IMR-90 (cell line): Measurements from ENCODE around the gene GPC5. TPM values are rescaled to one million over a fixed set of nuclear protein-coding genes. Genes with fewer than 3 reads are reported as not detected.

Experiments used
- ATAC-seq: fragments of 200-7000 bp; cut with Tn5 transposase; 2 replicates; pipeline ENCODE4 v1.9.1; 2020; ENCODE audit warnings: low read depth, mild to moderate bottlenecking, moderate library complexity
- BruUV-seq: library from RNA; stranded (reverse); fragments of 400-500 nt; replicated peaks from 2 replicates; lab custom pipeline; 2021; lab: Mats Ljungman, UMichigan
- CTCF ChIA-PET: fragments of 300-600 bp; formaldehyde crosslinking; extraction: SDS; loops from one replicate; lab custom pipeline; 2021; ENCODE audit warnings: antibody characterized with exemption; lab: Yijun Ruan, JAX
- POLR2A ChIA-PET: fragments of 300-600 bp; sonication (Branson Sonifier 250); formaldehyde crosslinking; loops from one replicate; lab custom pipeline; 2022; ENCODE audit warnings: antibody characterized with exemption; ENCODE audit not compliant: unreplicated experiment; lab: Charles Lee
- DNase-seq: peaks from one replicate; pipeline ENCODE4 v3.0.0; 2013
- H2AFZ ChIP-seq: replicated peaks from 2 replicates; pipeline ENCODE3; 2013; ENCODE audit warnings: low read length, mild to moderate bottlenecking; ENCODE audit not compliant: poor library complexity
- H2AK5ac ChIP-seq: 2 replicates; pipeline ENCODE4 v1.6.1; 2013; ENCODE audit warnings: low read depth, low read length, inconsistent platforms
- H2AK9ac ChIP-seq: replicated peaks from 2 replicates; pipeline ENCODE3; 2013; ENCODE audit warnings: mild to moderate bottlenecking, low read depth, low read length, moderate library complexity; ENCODE audit not compliant: poor library complexity
- H2BK120ac ChIP-seq: 2 replicates; pipeline ENCODE4 v1.6.1; 2013; ENCODE audit warnings: low read depth, low read length, inconsistent platforms
- H2BK15ac ChIP-seq: 3 replicates; pipeline ENCODE4 v1.6.1; 2013; ENCODE audit warnings: low read depth, low read length, inconsistent platforms
- H2BK20ac ChIP-seq: 2 replicates; pipeline ENCODE4 v1.6.1; 2013; ENCODE audit warnings: low read depth, mild to moderate bottlenecking, inconsistent platforms, low read length, moderate library complexity
- H2BK5ac ChIP-seq: 2 replicates; pipeline ENCODE4 v1.6.1; 2013; ENCODE audit warnings: mild to moderate bottlenecking, low read depth, low read length, inconsistent platforms; ENCODE audit not compliant: poor library complexity, severe bottlenecking
- H3K14ac ChIP-seq: replicated peaks from 2 replicates; pipeline ENCODE4 v1.6.1; 2013; ENCODE audit warnings: low read depth, low read length, inconsistent platforms
- H3K18ac ChIP-seq: 2 replicates; pipeline ENCODE4 v1.6.1; 2013; ENCODE audit warnings: low read depth, low read length, control low read depth
- H3K23ac ChIP-seq: 2 replicates; pipeline ENCODE4 v1.6.1; 2013; ENCODE audit warnings: low read depth, low read length, inconsistent platforms
- H3K27ac ChIP-seq: 2 replicates; pipeline ENCODE4 v1.5.1; 2013; ENCODE audit warnings: mild to moderate bottlenecking, control low read depth, low read length; ENCODE audit not compliant: insufficient read depth
- H3K27me3 ChIP-seq: 2 replicates; pipeline ENCODE4 v1.6.1; 2013; ENCODE audit warnings: low read length; ENCODE audit not compliant: control insufficient read depth, insufficient read depth
- H3K36me3 ChIP-seq: 2 replicates; pipeline ENCODE4 v1.6.1; 2013; ENCODE audit warnings: low read length, mixed read lengths; ENCODE audit not compliant: control insufficient read depth, insufficient read depth
- H3K4ac ChIP-seq: 2 replicates; pipeline ENCODE4 v1.6.1; 2013; ENCODE audit warnings: low read depth, low read length, inconsistent platforms
- H3K4me1 ChIP-seq: 2 replicates; pipeline ENCODE4 v1.6.1; 2013; ENCODE audit warnings: low read length, mixed read lengths; ENCODE audit not compliant: control insufficient read depth, insufficient read depth
- H3K4me2 ChIP-seq: 2 replicates; pipeline ENCODE4 v1.6.1; 2013; ENCODE audit warnings: low read depth, mild to moderate bottlenecking, control low read depth, low read length, moderate library complexity
- H3K4me3 ChIP-seq: 2 replicates; pipeline ENCODE4 v1.5.1; 2013; ENCODE audit warnings: low read depth, mild to moderate bottlenecking, control low read depth, low read length, moderate library complexity; ENCODE audit not compliant: insufficient read depth
- H3K56ac ChIP-seq: 2 replicates; pipeline ENCODE4 v1.6.1; 2013; ENCODE audit warnings: low read length, inconsistent platforms; ENCODE audit not compliant: insufficient read depth; ENCODE audit errors: extremely low read depth
- H3K79me1 ChIP-seq, 2 experiments: 2 replicates each; pipeline ENCODE4 v1.6.1; 2013; ENCODE audit warnings: low read length in 2 of 2, inconsistent platforms in 1 of 2, low read depth in 1 of 2
- H3K9ac ChIP-seq: 2 replicates; pipeline ENCODE4 v1.6.1; 2013; ENCODE audit warnings: low read depth, low read length, control low read depth
- H3K9me1 ChIP-seq: 2 replicates; pipeline ENCODE4 v1.6.1; 2013; ENCODE audit warnings: low read length, inconsistent platforms; ENCODE audit not compliant: insufficient read depth
- H3K9me3 ChIP-seq: 2 replicates; pipeline ENCODE4 v1.6.1; 2013; ENCODE audit warnings: low read length; ENCODE audit not compliant: control insufficient read depth, insufficient read depth
- H4K20me1 ChIP-seq: 2 replicates; pipeline ENCODE4 v1.6.1; 2013; ENCODE audit warnings: low read length, inconsistent platforms; ENCODE audit not compliant: insufficient read depth
- H4K5ac ChIP-seq: 2 replicates; pipeline ENCODE4 v1.6.1; 2013; ENCODE audit warnings: mild to moderate bottlenecking, low read depth, low read length, control low read depth
- H4K8ac ChIP-seq, 2 experiments: 2 replicates each; pipeline ENCODE4 v1.6.1; 2013; ENCODE audit warnings: low read depth in 2 of 2, low read length in 2 of 2, control low read depth in 1 of 2, inconsistent platforms in 1 of 2
- H4K91ac ChIP-seq: 2 replicates; pipeline ENCODE4 v1.6.1; 2013; ENCODE audit warnings: low read depth, low read length, inconsistent platforms; ENCODE audit not compliant: insufficient read depth
- CHD1 ChIP-seq: IDR thresholded peaks from 2 replicates; pipeline ENCODE4 v1.6.1; 2012; ENCODE audit warnings: low read depth, low read length, improper control_type of control experiment
- MXI1 ChIP-seq: IDR thresholded peaks from 2 replicates; pipeline ENCODE4 v1.6.1; 2012; ENCODE audit warnings: low read depth, mild to moderate bottlenecking, low read length, moderate library complexity, borderline replicate concordance
- WGBS, 2 experiments: methylation state at CpG; one replicate each; pipeline versions ENCODE4 v1.1.5 to v1.1.7; 2013; ENCODE audit warnings: missing lambda C conversion rate in 2 of 2; ENCODE audit not compliant: insufficient read length in 1 of 2; ENCODE audit errors: extremely low coverage in 2 of 2; 5-methylcytosine and 5-hydroxymethylcytosine counted together
- dilution Hi-C: fragments of 300-500 bp; cut with HindIII; formaldehyde crosslinking; loops from one replicate; pipeline ENCODE4 v1.14.3; 2018; ENCODE audit warnings: low sequenced_read_pairs; ENCODE audit not compliant: unreplicated experiment
- in situ Hi-C: fragments of 300-500 bp; cut with MboI; formaldehyde crosslinking; loops from 3 replicates; pipeline ENCODE4 v1.14.3; 2019; ENCODE audit warnings: low sequenced_read_pairs, inconsistent platforms, mixed read lengths
- intact Hi-C: fragments of 100-400 bp; cut with micrococcal nuclease; formaldehyde crosslinking; loops from 2 replicates; pipeline ENCODE4 v1.10.0; 2022
- polyA plus RNA-seq, 3 experiments: library from polyadenylated mRNA; depleted of rRNA; stranded (reverse); fragments of >200 nt; gene quantifications; 2 replicates each; pipeline ENCODE4 v1.2.3, GENCODE V29; 2012; ENCODE audit warnings: low replicate concordance in 1 of 3
- total RNA-seq: library from RNA; depleted of rRNA; stranded (reverse); fragments of >200 nt; gene quantifications from 2 replicates; pipeline ENCODE4 v1.2.3, GENCODE V29; 2012

Gene GPC5
- total and polyA plus RNA-seq, 2 of the 4 experiments (the other 2 are of a cell fraction): 0.94 to 1.8 TPM

DNA sequence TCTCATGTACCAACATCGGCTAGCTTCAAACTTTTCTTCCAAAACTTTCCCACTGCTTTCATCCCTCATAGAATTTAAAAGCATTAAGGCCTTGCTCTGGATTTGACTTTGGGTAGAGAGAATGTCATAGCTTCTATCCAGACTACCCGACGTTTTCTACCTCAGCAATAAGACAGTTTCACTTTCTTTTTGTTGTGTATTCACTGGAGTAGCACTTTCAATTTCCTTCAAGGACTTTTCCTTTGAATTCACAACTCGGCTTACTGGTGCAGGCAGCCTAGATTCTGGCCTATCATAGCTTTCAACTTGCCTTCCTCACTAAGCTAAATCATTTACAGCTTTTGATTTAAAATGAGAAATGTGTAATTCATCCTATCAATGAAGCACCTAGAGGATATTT, 1407.8 kb downstream of the GPC5 start:
- H4K8ac ChIP-seq: no peak overlapping the region
- H2AFZ ChIP-seq: no peak overlapping the region
- H3K4me2 ChIP-seq: peak overlapping the region; percentile 48
- H3K56ac ChIP-seq: no peak overlapping the region
- H3K27ac ChIP-seq: no peak overlapping the region
- no peak overlapping the region for H3K23ac ChIP-seq
- no TSS peak for BruUV-seq
- no peak overlapping the region for H4K91ac ChIP-seq
- DNase-seq: no peak
- peak overlapping the region; percentile 3; the same call in 1 of the 2 replicates for H3K4me3 ChIP-seq
- H4K5ac ChIP-seq: no peak overlapping the region; the same call in 1 of the 2 replicates
- no peaks in the 10 kb centered on the region for H3K27me3 ChIP-seq
- ATAC-seq: peak; percentile 40
- CTCF ChIA-PET: no interaction called here
- H2BK15ac ChIP-seq: no peak overlapping the region
- no peak overlapping the region for H2AK5ac ChIP-seq
- no peaks in the 10 kb centered on the region for H3K4me1 ChIP-seq
- in situ Hi-C loops: no loop called here
- H3K14ac ChIP-seq: no peak overlapping the region
- no peaks in the 10 kb centered on the region for H4K20me1 ChIP-seq
- H2BK120ac ChIP-seq: peak overlapping the region; percentile 42; the same call in 1 of the 2 replicates
- dilution Hi-C loops: no loop called here
- no peaks in the 10 kb centered on the region for H3K36me3 ChIP-seq
- H2BK5ac ChIP-seq: no peak overlapping the region
- H3K9me1 ChIP-seq: no peaks in the 10 kb centered on the region
- no peak overlapping the region for H2AK9ac ChIP-seq
- intact Hi-C loops: loop anchor here (5.0 kb wide), 1 partner anchor 421 kb away; the partner anchor contains the start of gene GPC6
- POLR2A ChIA-PET: interaction anchor here (0.6 kb wide), 1 partner anchor 9 kb away, joined by 5 read pairs; no protein-coding TSS in a partner anchor
- TF ChIP-seq CHD1: no peak
- no peak for TF ChIP-seq MXI1
- H3K9me3 ChIP-seq: no peaks in the 10 kb centered on the region
- no peak overlapping the region for H3K9ac ChIP-seq
- WGBS, 2 experiments: no CpG with 5 or more reads among the region's 4 CpGs
- peak overlapping the region; percentile 33; the same call in 1 of the 2 replicates for H2BK20ac ChIP-seq
- H3K4ac ChIP-seq: no peak overlapping the region
- peak overlapping the region; percentile 35; the same call in 1 of the 2 replicates for H3K18ac ChIP-seq
- H3K79me1 ChIP-seq: no peaks in the 10 kb centered on the region
